WI38 (cell line): ENCODE data around the gene ZNF420.
"Not testable (repeated sequence)": the region's sequence is repeated elsewhere in the genome, so short reads cannot be mapped to it uniquely, and the experiment has no call there.

Source experiments
- H3K4me3 ChIP-seq: 2 replicates; pipeline ENCODE4 v1.5.1; 2011; ENCODE audit warnings: low read depth, mild to moderate bottlenecking, control low read depth, low read length
- TF ChIP-seq, protein P1 (sequence below): IDR thresholded peaks from 2 replicates; pipeline ENCODE4 v1.5.1; 2012; ENCODE audit warnings: low read depth, mild to moderate bottlenecking, control low read depth, low read length

The ZNF420 gene

DNA sequence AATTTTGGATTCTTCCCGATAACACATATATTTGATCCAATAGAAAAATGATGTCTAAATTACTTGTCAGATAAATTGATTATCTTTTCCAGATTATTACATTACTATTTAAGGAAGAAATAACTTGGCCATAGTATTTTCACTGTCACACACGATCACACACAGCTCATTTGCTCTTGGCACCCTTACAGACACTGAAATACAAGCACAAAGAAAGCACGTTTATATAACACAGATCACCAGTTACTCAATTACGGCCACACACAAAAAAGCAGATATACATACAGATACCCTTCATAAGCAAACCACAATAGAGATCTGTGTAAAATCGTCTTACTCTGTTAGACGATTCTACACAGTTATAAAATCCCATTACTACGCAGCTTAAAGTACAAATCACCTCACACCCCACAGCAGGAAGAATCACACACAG is 716 bp upstream of the ZNF420 start:
- TF ChIP-seq, protein P1, sequence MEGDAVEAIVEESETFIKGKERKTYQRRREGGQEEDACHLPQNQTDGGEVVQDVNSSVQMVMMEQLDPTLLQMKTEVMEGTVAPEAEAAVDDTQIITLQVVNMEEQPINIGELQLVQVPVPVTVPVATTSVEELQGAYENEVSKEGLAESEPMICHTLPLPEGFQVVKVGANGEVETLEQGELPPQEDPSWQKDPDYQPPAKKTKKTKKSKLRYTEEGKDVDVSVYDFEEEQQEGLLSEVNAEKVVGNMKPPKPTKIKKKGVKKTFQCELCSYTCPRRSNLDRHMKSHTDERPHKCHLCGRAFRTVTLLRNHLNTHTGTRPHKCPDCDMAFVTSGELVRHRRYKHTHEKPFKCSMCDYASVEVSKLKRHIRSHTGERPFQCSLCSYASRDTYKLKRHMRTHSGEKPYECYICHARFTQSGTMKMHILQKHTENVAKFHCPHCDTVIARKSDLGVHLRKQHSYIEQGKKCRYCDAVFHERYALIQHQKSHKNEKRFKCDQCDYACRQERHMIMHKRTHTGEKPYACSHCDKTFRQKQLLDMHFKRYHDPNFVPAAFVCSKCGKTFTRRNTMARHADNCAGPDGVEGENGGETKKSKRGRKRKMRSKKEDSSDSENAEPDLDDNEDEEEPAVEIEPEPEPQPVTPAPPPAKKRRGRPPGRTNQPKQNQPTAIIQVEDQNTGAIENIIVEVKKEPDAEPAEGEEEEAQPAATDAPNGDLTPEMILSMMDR, result no peak
- H3K4me3 ChIP-seq, result peak overlapping the region; percentile 97

DNA sequence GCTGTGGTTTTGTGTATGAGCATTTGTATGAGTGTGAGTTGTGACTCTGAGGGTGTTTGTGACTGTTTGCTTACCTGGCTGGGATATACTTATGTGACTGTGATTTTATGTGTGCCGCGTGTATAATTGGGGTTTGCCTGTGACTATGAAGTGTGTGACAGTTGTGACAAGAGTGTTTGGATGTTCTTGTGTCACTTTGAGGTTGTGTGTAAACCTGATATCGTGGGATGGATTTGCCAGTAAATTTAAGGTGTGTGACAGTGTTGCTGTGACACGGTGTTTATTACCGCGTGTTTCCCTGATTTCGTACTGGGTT is 442 bp downstream of the ZNF420 start:
- H3K4me3 ChIP-seq, result peak overlapping the region; percentile 97
- TF ChIP-seq, protein P1, result no peak

DNA sequence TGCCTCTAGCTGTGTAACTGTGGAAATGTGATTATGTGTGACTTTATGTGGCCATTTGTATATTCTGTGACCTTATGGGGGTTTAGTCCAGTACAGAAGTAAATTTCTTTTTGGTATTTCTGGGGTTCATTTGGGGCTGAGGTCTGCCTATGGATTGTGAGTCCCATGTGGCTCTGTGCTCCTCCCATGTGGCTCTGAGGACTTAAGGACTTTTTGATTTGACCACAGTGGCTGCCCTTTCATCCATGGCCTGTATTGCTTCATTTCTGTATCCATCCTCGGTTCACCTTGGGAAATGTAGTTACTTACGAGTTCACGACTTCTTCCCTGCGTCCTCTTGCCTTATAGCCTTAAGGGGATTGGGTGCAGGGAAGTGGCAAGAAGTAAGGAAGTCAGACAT is 1.0 kb downstream of the ZNF420 start:
- peak overlapping the region; percentile 97 for H3K4me3 ChIP-seq
- TF ChIP-seq, protein P1, result no peak

DNA sequence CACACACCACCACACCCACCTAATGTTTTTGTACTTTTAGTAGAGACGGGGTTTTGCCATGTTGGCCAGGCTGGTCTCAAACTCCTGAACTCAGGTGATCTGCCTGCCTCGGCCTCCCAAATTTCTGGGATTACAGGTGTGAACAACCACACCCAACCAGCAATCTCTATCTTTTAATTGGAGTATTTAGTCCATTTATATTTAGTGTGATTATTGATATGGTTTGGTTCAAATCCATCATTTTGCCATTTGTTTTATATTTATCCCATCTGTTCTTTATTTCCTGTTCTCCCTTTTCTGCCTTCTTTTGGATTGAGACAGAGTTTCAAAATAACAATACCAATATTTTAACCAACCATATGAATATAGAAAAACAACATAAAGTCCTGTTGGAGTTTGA is 4.1 kb downstream of the ZNF420 start:
- H3K4me3 ChIP-seq, result no peak overlapping the region
- TF ChIP-seq, protein P1, result no peak

DNA sequence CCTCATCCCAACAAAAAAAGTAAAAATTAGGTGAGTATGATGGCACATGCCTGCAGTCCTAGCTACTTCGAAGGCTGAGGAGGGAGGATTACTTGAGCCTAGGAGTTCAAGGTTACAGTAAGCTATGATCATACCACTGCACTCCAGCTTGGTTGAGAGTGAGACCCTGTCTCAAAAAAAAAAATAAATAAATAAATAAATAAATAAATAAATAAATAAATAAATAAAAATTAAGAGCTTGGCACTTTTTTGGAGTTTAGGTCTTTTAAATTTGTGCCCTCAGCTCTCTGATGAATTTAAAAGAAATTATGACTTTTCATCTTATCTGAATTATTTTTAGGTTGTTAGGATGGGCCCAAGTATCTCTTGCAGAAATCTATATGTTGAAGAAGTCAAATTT is 8.9 kb downstream of the ZNF420 start:
- TF ChIP-seq, protein P1, result no peak
- H3K4me3 ChIP-seq, result no peak overlapping the region

DNA sequence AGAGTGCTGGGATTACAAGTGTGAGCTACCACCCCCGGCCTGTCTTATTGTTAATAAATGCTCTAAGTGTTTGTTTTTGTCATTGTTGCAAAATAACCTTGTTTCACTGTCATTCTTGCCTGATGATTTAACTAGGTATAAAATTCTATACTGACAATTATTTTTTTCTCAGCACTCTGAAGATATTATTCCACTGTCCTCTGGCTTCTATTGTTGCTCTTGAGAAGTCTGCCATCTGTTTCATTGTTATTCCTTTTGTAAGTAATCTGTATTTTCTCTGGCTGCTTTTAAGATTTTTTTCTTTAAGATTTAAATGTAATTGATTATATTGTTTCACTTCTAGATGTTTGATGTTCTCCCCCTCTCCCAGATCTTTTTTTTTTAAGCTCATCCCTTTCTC is 17.6 kb downstream of the ZNF420 start:
- TF ChIP-seq, protein P1, result no peak
- H3K4me3 ChIP-seq, result no peak overlapping the region

DNA sequence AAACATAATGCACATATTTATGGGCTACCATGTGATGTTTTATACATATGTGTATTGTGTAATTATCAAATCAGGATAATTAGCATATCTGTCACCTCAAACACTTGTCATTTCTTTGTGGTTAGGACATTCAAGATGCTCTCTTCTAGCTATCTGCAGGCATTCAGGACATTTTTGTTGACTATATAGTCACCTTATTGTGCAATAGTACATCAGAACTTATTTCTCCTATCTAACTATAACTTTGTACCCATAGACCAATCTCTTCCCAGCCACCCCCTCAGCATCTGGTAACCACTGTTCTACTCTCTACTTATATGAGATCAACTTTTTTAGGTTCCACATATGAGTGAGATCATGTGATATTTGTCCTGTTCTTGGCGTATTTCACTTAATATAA is 20.3 kb downstream of the ZNF420 start:
- TF ChIP-seq, protein P1, result no peak
- no peak overlapping the region for H3K4me3 ChIP-seq

DNA sequence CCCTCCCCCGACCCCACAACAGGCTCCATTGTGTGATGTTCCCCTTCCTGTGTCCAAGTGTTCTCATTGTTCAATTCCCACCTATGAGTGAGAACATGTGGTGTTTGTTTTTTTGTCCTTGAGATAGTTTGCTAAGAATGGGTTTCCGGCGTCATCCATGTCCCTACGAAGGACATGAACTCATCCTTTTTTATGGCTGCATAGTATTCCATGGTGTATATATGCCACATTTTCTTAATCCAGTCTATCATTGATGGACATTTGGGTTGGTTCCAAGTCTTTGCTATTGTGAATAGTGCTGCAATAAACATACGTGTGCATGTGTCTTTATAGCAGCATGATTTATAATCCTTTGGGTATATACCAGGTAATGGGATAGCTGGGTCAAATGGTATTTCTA is 25.9 kb downstream of the ZNF420 start:
- not testable (repeated sequence) for H3K4me3 ChIP-seq

DNA sequence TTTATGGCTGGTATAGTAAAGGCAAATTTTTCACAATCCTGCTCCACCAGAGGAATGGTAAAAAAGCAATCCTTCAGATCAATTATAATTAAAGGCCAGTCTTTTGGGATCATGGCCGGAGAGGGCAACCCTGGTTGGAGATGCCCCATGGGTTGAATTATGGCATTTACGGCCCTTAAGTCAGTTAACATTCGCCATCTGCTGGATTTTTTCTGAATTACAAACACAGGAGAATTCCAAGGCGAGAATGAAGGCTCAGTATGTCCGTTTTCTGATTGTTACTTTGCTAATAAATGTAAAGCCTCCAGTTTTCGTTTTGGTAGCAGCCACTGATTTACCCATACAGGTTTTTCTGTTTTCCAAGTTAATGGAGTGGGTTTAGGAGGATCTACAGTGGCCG is 33.5 kb downstream of the ZNF420 start:
- H3K4me3 ChIP-seq, result not testable (repeated sequence)
